ENCODE measurements around the gene TREM2.

DNA sequence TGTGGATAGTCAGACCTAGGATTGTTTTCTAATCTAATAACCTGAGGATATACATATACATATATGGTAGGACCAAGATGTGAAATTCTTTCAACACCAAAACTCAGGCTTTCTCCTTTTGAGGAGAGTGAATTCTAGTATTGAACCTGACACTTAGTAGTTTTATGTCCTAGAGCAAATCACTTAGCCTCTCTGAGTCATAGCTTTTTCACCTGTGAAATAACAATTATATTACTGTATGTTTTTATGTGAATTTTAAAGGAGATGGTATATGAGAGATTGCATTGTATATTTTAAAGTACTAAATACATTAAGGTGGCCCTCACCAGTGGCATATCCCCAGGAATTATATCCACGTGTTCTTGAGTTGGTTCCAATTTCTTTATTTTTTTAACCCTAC lies 43.4 kb downstream of the TREM2 start:
- TF ChIP-seq EZH2 (IDR thresholded peaks at IDR 0.05), result no peak
- TF ChIP-seq POLR2AphosphoS5 (IDR thresholded peaks at IDR 0.05; ENCODE audit: borderline replicate concordance, low read depth, low read length), result no peak

All from SK-N-MC (cell line).